Gastroesophageal sphincter (tissue), 4 donors: ENCODE data around the gene TBC1D8. TPM values are rescaled to one million over a fixed set of nuclear protein-coding genes. Genes with fewer than 3 reads are reported as not detected.

ENCODE experiments used
- ATAC-seq: fragments of 150-250 bp; one replicate; pipeline ENCODE4 v1.9.1; 2016; ENCODE audit warnings: mild to moderate bottlenecking, moderate library complexity
- H3K27ac ChIP-seq, 4 donors: fragments of 200-600 bp; sonication (generic) in 3 of 4; 1 replicate in 3 of 4; 2 replicates in 1 of 4; pipeline ENCODE4 v1.5.1; 2016 to 2019
- H3K27me3 ChIP-seq: fragments of 200-600 bp; sonication (generic); one replicate; pipeline ENCODE4 v1.5.1; 2019
- H3K36me3 ChIP-seq, 2 donors: fragments of 200-600 bp; sonication (generic); one replicate each; pipeline ENCODE4 v1.5.1; 2019; ENCODE audit warnings: control low read depth in 1 of 2
- H3K4me1 ChIP-seq, 3 donors: fragments of 200-600 bp; sonication (generic); 1 replicate in 2 of 3; 2 replicates in 1 of 3; pipeline ENCODE4 v1.5.1; 2016 to 2019; ENCODE audit warnings: control low read depth in 2 of 3
- H3K4me3 ChIP-seq, 2 donors: fragments of 200-600 bp; sonication (generic); one replicate each; pipeline ENCODE4 v1.5.1; 2019; ENCODE audit warnings: mild to moderate bottlenecking in 1 of 2, moderate library complexity in 1 of 2
- H3K9me3 ChIP-seq, 3 donors: fragments of 200-600 bp; sonication (generic); one replicate each; pipeline ENCODE4 v1.5.1; 2017 to 2019; ENCODE audit warnings: control low read depth in 2 of 3
- CTCF ChIP-seq, 4 experiments: fragments of 200-600 bp in 2 of 4; fragments of 450-650 bp in 2 of 4; sonication (generic) in 1 of 4; IDR thresholded peaks; one replicate each; pipeline ENCODE4 v1.5.1; 2017 to 2019; ENCODE audit warnings: antibody characterized with exemption in 4 of 4, mild to moderate bottlenecking in 2 of 4, moderate library complexity in 2 of 4
- EP300 ChIP-seq: sonication (generic); formaldehyde crosslinking; IDR thresholded peaks from one replicate; pipeline ENCODE4 v1.6.1; 2017; ENCODE audit warnings: antibody characterized with exemption, mild to moderate bottlenecking
- POLR2A ChIP-seq, 2 donors: fragments of 450-650 bp; IDR thresholded peaks; one replicate each; pipeline ENCODE4 v1.6.1; 2017; ENCODE audit warnings: antibody characterized with exemption in 2 of 2, mild to moderate bottlenecking in 2 of 2, moderate library complexity in 1 of 2
- POLR2AphosphoS5 ChIP-seq: sonication (generic); formaldehyde crosslinking; IDR thresholded peaks from one replicate; pipeline ENCODE4 v1.6.1; 2017; ENCODE audit warnings: antibody characterized with exemption
- WGBS, 2 donors: methylation state at CpG; one replicate each; pipeline ENCODE4 v1.1.5; 2018; ENCODE audit warnings: low coverage in 1 of 2; 5-methylcytosine and 5-hydroxymethylcytosine counted together
- total RNA-seq, 4 donors: library from RNA; depleted of rRNA; stranded (reverse); fragments of >200 nt; gene quantifications; one replicate each; pipeline ENCODE4 v1.1.0, GENCODE V29; 2016

TBC1D8 gene
- total RNA-seq, 4 donors from 2014 or later, result 14.9 to 45.5 (median 32.6) TPM

- TF ChIP-seq POLR2A (IDR thresholded peaks at IDR 0.05), result no peak
- TF ChIP-seq CTCF (IDR thresholded peaks at IDR 0.05), result no peak
- no peak for TF ChIP-seq EP300
- TF ChIP-seq POLR2AphosphoS5, result no peak
- H3K4me3 ChIP-seq, result no peak overlapping the region
- H3K27ac ChIP-seq, result no peak overlapping the region
- H3K4me1 ChIP-seq, result peaks cover 0 to 19% (median 0%) of the 10 kb centered on the region in 3 donors
- H3K36me3 ChIP-seq, result peaks cover 0 to 3% of the 10 kb centered on the region in 2 donors
- H3K27me3 ChIP-seq, result no peaks in the 10 kb centered on the region
- no peak for ATAC-seq
- no peaks in the 10 kb centered on the region for H3K9me3 ChIP-seq
Observed at GRCh38 chr2:101087638-101088037, 63.5 kb downstream of the TBC1D8 start.

- TF ChIP-seq POLR2A (IDR thresholded peaks at IDR 0.05) (no peak), POLR2AphosphoS5 (no peak), CTCF (IDR thresholded peaks at IDR 0.05) (no peak), EP300 (no peak)
- Histone ChIP-seq H3K4me3 (no peak overlapping the region), H3K36me3 (peaks cover 0 to 9% of the 10 kb centered on the region in 2 donors), H3K27ac (no peak overlapping the region), H3K9me3 (no peaks in the 10 kb centered on the region), H3K27me3 (no peaks in the 10 kb centered on the region), H3K4me1 (peaks cover 0 to 25% (median 0%) of the 10 kb centered on the region in 3 donors)
- 85 to 100% methylated on average over 1 to 2 of the region's 2 CpGs for WGBS, 2 donors
- ATAC-seq, result no peak
Observed at GRCh38 chr2:101083613-101084012, 67.6 kb downstream of the TBC1D8 start.

- 90 to 96% methylated on average over 5 to 6 of the region's 6 CpGs for WGBS, 2 donors
- ATAC-seq, result no peak
- H3K27me3 ChIP-seq, result no peaks in the 10 kb centered on the region
- H3K4me3 ChIP-seq, result no peak overlapping the region
- peaks cover 0 to 23% (median 0%) of the 10 kb centered on the region in 3 donors for H3K4me1 ChIP-seq
- H3K36me3 ChIP-seq, result peaks cover 0 to 9% of the 10 kb centered on the region in 2 donors
- H3K27ac ChIP-seq, result no peak overlapping the region
- H3K9me3 ChIP-seq, result no peaks in the 10 kb centered on the region
- no peak for TF ChIP-seq POLR2AphosphoS5
Observed at GRCh38 chr2:101082998-101083397, 68.2 kb downstream of the TBC1D8 start.

- no peak overlapping the region for H3K4me3 ChIP-seq
- H3K27ac ChIP-seq, result no peak overlapping the region
- 29% methylated on average over 1 of the region's 1 CpG; no CpG with 5 or more reads in 1 of the 2 donors for WGBS, 2 donors
- H3K9me3 ChIP-seq, result no peaks in the 10 kb centered on the region
- H3K27me3 ChIP-seq, result no peaks in the 10 kb centered on the region
- peaks cover 0 to 9% of the 10 kb centered on the region in 2 donors for H3K36me3 ChIP-seq
- TF ChIP-seq POLR2AphosphoS5 (no peak), EP300 (no peak), CTCF (IDR thresholded peaks at IDR 0.05) (no peak), POLR2A (IDR thresholded peaks at IDR 0.05) (no peak)
- peaks cover 0 to 11% (median 0%) of the 10 kb centered on the region in 3 donors for H3K4me1 ChIP-seq
- no peak for ATAC-seq
Observed at GRCh38 chr2:101081375-101081907, 69.7 kb downstream of the TBC1D8 start.

GRCh38 chr2:101080211-101081068 lies 70.7 kb downstream of the TBC1D8 start:
- H3K4me1 ChIP-seq, result peaks cover 0 to 14% (median 0%) of the 10 kb centered on the region in 3 donors
- peaks cover 0 to 9% of the 10 kb centered on the region in 2 donors for H3K36me3 ChIP-seq
- H3K4me3 ChIP-seq, result no peak overlapping the region
- WGBS, 2 donors, result 95 to 98% methylated on average over 7 to 14 of the region's 14 CpGs
- H3K27me3 ChIP-seq, result no peaks in the 10 kb centered on the region
- TF ChIP-seq POLR2A (IDR thresholded peaks at IDR 0.05), result no peak
- TF ChIP-seq POLR2AphosphoS5, result no peak
- TF ChIP-seq CTCF (IDR thresholded peaks at IDR 0.05), result no peak
- TF ChIP-seq EP300, result no peak
- H3K27ac ChIP-seq, result no peak overlapping the region
- no peak for ATAC-seq
- no peaks in the 10 kb centered on the region for H3K9me3 ChIP-seq
